Choroid plexus epithelial cell (primary cell): ENCODE data around the gene PDE10A.

Source experiments
- DNase-seq: peaks from one replicate; pipeline ENCODE4 v3.0.0-alpha.2; 2010; ENCODE audit warnings: low read depth
- H3K4me3 ChIP-seq: 2 replicates; pipeline ENCODE4 v1.5.1; 2011; ENCODE audit warnings: low read depth, mild to moderate bottlenecking, control low read depth, low read length, moderate library complexity
- TF ChIP-seq, protein P1 (sequence below): conservative IDR thresholded peaks from 2 replicates; pipeline ENCODE4 v1.5.1; 2011; ENCODE audit warnings: low read depth, mild to moderate bottlenecking, control low read depth, inconsistent platforms, low read length, moderate library complexity

Gene PDE10A

GRCh38 chr6:165662749-165663376 is at the start of gene PDE10A:
Gene PDE10A, minus strand, starts transcription at chr6:165663241. Its CDS starts 430 bp downstream, at chr6:165662811.
- TF ChIP-seq, protein P1, sequence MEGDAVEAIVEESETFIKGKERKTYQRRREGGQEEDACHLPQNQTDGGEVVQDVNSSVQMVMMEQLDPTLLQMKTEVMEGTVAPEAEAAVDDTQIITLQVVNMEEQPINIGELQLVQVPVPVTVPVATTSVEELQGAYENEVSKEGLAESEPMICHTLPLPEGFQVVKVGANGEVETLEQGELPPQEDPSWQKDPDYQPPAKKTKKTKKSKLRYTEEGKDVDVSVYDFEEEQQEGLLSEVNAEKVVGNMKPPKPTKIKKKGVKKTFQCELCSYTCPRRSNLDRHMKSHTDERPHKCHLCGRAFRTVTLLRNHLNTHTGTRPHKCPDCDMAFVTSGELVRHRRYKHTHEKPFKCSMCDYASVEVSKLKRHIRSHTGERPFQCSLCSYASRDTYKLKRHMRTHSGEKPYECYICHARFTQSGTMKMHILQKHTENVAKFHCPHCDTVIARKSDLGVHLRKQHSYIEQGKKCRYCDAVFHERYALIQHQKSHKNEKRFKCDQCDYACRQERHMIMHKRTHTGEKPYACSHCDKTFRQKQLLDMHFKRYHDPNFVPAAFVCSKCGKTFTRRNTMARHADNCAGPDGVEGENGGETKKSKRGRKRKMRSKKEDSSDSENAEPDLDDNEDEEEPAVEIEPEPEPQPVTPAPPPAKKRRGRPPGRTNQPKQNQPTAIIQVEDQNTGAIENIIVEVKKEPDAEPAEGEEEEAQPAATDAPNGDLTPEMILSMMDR, result no peak
- H3K4me3 ChIP-seq, result peak within 1 kb of the TSS; percentile 77
- peak; percentile 76 for DNase-seq

GRCh38 chr6:165708985-165709576 is 46.0 kb upstream of the PDE10A start:
- no peak for DNase-seq
- no peak overlapping the region for H3K4me3 ChIP-seq
- TF ChIP-seq, protein P1, result no peak

- no peak for DNase-seq
- TF ChIP-seq, protein P1, result no peak
- H3K4me3 ChIP-seq, result no peak overlapping the region
Measured at GRCh38 chr6:165707067-165707853, 44.2 kb upstream of the PDE10A start.

GRCh38 chr6:165705941-165706340 is 42.9 kb upstream of the PDE10A start:
- DNase-seq, result no peak
- TF ChIP-seq, protein P1, result no peak
- no peak overlapping the region for H3K4me3 ChIP-seq

DNA sequence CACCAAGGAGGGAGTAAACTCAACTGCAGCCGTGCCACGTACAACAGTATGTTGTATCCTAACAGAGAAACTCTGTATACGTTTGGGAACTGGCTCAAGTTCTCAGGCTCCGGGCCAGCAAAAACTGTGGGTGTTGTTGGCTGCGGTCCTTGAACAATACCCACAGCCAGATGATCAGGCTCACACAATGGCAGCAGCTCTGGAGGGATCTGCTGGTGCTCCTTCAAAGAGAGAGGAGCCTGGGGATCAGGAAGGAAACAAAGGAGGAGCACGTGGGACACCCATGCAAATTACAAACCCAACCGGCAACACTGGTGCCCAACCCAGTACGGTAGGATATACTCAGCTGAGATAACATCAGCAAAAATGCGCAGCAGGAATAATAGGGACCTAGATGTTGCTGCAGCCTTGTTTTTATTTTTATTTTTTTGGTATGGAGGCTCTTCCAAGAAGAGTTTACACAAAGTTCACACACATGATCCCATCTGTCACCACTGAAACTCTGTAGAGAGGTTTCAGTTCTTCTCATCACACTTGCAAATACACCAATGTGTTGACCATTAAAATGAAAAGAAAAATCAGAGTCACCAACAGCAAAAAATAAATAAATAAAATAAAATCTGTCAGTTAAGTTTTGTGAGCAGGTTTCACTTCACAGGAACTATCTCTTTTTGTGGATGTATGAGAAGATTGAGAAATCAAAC is 41.2 kb upstream of the PDE10A start:
- DNase-seq, result peak; percentile 65
- TF ChIP-seq, protein P1, result no peak
- peak overlapping the region; percentile 20 for H3K4me3 ChIP-seq

GRCh38 chr6:165702669-165703068 is 39.6 kb upstream of the PDE10A start:
- H3K4me3 ChIP-seq, result no peak overlapping the region
- TF ChIP-seq, protein P1, result no peak
- DNase-seq, result no peak
